Activated T-cell treated with anti-CD3 and anti-CD28 coated beads for 4 hours (primary cell): Measurements from ENCODE around the gene POLR2L.

Source experiments
- DNase-seq: peaks from one replicate; pipeline ENCODE4 v3.0.0-alpha.2; 2020

The POLR2L gene

DNA sequence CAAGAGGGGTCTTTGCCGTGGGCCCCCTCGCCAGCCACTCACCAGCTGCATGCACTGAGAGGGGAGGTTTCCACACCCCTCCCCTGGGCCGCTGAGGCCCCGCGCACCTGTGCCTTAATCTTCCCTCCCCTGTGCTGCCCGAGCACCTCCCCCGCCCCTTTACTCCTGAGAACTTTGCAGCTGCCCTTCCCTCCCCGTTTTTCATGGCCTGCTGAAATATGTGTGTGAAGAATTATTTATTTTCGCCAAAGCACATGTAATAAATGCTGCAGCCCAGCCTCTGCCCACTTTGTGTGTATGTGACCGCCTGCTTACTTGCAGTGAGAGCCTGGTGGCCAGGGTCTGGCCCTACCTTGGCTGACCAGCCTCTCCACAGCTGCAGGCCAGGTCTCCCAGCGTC lies 17.4 kb downstream of the POLR2L start:
- DNase-seq: no peak

DNA sequence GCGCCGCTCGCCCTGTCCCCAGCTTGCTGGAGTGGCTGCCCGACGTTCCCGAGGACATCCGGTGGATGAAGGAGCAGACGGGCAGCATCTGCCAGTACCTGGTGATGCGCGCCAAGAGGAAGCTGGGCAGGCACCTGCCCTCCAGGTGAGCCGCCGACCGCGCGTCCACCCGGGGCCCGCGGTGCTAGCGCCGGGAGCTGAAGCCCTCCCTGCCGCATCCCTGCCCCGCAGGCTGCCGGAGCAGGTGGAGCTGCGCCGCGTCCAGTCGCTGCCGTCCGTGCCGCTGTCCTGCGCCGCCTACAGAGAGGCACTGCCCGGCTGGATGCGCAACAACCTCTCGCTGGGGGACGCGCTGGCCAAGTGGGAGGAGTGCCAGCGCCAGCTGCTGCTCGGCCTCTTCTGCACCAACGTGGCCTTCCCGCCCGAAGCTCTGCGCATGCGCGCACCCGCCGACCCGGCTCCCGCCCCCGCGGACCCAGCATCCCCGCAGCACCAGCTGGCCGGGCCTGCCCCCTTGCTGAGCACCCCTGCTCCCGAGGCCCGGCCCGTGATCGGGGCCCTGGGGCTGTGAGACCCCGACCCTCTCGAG lies 17.9 kb downstream of the POLR2L start:
- DNase-seq: no peak

DNA sequence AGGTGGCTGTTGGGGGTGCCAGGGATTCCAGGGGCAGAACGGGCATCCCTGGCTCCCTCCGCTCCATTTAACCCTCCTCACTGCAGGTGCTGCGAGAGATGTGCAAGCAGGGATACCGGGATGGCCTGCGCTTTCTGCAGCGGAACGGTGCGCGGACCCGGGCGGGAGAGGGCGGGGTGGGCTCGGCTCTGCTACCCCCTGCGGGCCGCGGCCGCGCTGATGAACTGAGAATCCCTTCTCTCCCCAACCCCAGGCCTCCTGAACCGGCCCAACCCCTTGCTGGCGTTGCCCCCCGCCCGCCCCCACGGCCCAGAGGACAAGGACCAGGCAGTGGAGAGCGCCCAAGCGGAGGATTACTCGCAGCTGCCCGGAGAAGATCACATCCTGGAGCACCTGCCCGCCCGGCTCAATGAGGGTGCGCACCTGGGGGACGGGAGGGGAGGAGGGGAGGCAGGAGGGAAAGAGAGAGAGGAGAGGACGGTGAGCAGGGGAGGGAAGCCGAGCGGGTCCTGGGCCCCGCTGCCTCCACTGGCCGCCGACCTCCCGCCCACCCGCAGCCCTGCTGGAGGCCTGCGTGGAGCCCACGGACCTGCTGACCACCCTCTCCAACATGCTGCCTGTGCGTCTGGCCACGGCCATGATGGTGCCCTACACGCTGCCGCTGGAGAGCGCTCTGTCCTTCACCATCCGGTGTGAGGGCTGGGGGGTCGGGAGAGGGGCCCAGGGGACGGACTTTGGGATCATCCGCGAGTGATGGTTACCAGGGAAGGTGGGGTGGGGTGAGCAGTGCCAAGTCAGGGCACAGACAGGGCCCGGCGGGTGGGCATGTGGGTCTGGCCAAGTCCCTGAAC lies 18.7 kb downstream of the POLR2L start:
- DNase-seq: no peak

GRCh38 chr11:821512-822371 lies 20.6 kb downstream of the POLR2L start:
- no peak for DNase-seq

DNA sequence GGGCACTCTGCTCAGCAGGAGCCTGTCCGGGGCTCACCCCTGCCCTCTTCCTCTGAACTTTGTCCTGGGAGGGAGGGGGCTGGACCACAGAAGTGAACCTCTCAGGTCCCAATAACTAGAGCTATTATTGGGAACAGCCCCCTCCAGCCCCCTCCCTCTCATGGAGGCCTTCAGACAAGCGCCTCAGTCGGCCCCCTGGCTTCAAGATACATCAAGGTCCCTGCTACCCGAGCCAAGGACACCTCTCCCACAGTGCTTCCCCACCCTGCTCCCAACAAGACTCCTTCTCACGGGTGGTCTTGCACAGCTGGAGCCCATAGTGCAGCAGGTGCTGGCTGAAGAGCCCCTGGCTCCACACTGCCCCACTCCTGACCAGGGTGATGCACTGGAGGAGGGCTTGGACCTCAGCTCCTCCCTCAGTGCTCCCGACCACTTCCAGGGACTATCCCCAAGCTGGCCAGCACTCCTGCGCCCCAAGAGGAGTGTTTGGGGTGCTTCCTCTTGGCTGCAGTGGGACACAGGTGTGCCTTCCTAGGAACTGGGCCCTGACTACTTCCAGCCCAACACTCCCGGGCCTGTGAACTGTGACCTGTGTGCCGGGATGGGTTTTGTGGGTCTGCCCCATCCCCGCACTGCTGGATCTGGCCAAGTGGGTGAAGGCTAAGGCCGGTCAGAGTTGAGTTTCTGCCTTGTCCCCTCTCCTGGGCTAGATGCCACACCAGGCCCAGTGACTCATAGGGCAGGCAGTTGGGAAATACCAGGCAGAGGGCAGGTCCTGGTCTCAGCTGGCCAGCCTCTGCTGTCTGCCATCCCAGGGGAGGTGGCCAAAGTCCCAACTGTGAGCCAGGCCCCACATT lies 21.4 kb downstream of the POLR2L start:
- no peak for DNase-seq

DNA sequence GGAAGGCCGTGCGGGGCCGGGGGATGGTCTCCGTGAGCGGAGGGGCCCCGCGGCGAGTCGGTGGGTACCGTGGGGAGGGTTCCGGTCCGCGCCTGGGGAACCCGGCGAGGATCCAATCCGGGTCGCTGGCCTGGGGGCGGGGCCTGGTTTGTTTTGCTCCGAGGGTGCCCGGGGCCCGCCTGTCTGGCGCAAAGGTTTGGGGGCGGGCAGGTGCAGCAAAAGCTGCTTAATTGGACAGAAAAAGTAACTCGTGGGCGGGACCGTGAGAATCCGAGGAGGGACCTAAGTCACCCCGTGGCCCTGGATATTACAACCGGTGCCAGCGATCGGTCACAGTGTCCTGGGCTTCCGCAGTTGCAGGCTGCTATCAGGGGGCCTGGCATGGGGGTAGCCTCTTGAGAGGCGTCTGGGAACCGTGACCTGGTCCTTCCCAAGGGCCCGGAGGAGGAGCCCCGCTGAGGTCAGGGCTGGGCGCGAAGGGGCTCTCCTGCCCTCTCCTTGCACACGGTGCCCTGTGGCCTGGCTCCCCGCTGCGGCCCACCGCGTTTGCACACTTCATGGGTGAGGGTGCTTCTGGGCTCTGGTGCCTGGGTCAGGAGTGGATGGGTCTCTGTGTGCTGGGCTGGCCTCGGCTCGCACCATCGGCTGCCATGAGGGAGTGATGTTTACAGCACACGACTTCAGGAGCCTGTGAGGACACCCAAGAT lies 22.2 kb downstream of the POLR2L start:
- DNase-seq: peak; percentile 85

DNA sequence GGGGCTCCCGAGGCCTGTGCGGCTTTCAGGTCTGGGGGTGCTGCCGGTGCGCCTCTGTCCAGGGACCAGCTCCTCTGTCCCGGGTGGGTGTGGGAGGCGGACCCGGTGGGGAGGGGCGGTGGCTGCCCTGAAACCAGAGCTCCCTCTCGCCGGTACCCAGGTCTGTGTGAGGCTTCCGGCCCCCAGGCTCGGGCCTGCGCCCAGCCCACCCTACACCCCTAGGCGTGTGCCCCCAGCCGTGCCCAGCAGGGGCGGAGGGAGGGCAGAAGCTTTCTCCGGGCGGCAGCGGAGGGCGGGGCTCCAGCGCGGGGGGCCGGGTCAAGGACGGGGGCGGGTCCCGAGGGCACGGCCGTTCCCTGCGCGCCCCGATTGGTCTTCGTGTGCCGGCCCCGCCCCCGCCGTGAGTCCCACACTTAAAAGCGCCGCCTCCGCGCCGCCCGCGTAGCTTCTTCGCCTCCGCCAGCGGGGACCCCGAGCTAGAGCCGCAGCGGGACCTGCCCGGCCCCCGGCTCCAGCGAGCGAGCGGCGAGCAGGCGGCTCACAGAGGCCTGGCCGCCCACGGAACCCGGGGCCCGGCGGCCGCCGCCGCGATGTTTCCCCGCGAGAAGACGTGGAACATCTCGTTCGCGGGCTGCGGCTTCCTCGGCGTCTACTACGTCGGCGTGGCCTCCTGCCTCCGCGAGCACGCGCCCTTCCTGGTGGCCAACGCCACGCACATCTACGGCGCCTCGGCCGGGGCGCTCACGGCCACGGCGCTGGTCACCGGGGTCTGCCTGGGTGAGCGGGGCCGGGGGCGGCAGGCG lies 23.0 kb downstream of the POLR2L start:
- DNase-seq: peak; percentile 91

GRCh38 chr11:818396-819128 lies 23.8 kb downstream of the POLR2L start, which contains the start of gene PNPLA2:
Gene PNPLA2 (plus strand): TSS chr11:818914. CDS start chr11:819719, 805 bp downstream.
- no peak for DNase-seq

DNA sequence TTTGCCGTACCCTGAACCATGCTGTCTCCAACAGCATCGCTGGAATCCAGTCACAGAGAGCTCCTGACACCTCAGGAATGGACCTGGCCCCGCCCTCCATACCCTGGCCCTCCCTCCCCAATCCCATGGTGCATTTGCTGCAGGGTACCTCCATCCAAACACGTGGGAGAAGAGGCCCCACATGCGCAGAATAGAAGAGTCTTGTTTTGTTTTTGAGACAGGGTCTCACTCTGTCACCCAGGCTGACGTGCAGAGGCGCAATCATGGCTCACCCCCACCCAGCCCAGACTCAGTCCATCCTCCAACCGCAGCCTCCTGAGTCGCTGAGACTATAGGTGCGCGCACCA lies 25.9 kb downstream of the POLR2L start:
- DNase-seq: no peak

GRCh38 chr11:815675-816432 lies 26.5 kb downstream of the POLR2L start:
- DNase-seq: no peak

GRCh38 chr11:813456-814096 lies 28.8 kb downstream of the POLR2L start:
- no peak for DNase-seq

GRCh38 chr11:813072-813455 lies 29.3 kb downstream of the POLR2L start:
- no peak for DNase-seq

DNA sequence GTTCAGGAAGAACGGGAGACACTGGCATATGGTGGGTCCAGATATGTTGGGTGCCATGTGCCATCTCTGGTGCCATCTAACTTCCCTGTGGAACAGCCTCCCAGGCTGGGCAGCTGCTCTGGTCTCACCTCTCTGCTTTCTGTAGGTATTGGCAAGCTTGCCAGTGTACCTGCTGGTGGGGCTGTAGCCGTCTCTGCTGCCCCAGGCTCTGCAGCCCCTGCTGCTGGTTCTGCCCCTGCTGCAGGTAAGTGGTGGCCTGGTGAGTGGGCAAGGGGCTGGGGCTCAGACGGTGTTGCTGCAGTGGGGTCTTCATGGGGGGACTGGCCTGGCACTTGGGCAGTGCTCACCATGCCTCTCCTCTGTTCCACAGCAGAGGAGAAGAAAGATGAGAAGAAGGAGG lies 29.9 kb downstream of the POLR2L start:
- no peak for DNase-seq

- no peak for DNase-seq
Measured at GRCh38 chr11:811446-812245, 30.7 kb downstream of the POLR2L start.

DNA sequence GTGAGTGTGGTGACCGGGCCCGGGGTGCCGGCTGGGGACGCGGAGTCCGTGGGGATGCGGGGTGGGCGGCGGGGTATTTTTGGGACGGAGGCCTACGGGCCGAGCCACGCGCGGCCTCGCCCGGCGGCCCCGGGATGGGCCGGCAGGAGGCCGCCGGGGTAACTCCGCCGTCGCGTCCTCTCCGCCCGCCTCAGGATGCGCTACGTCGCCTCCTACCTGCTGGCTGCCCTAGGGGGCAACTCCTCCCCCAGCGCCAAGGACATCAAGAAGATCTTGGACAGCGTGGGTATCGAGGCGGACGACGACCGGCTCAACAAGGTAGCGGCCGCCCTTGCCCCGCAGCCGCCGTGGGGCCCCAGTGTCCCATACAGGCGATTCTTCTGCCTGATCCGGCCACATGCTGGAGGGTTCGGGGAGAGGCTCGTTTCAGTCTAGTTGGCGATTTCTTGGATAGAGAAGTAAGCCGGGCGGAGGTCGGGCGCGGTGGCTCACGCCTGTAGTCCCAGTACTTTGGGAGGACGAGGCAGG lies 32.2 kb downstream of the POLR2L start:
- DNase-seq: no peak

- peak; percentile 99 for DNase-seq
Measured at GRCh38 chr11:809287-810039, 32.9 kb downstream of the POLR2L start, which contains the start of gene RPLP2. Gene RPLP2 (plus strand): TSS chr11:809967. CDS start chr11:810235, 268 bp downstream.
